Type B pancreatic cell (in vitro differentiated cells): Measurements from ENCODE around the gene MCM3AP. TPM values are rescaled to one million over a fixed set of nuclear protein-coding genes. Genes with fewer than 3 reads are reported as not detected.

ENCODE experiments used
- DNase-seq: peaks from one replicate; pipeline ENCODE4 v3.0.0; 2021; ENCODE audit warnings: mixed read lengths; ENCODE audit not compliant: unreplicated experiment; ENCODE audit errors: extremely low spot score
- H3K27ac Mint-ChIP-seq: 2 replicates; pipeline ENCODE4 v1.8.0; 2021; ENCODE audit warnings: mild to moderate bottlenecking, mixed read lengths
- H3K27me3 Mint-ChIP-seq: 2 replicates; pipeline ENCODE4 v1.8.0; 2021; ENCODE audit warnings: mixed read lengths
- H3K36me3 Mint-ChIP-seq: 2 replicates; pipeline ENCODE4 v1.8.0; 2021; ENCODE audit warnings: mixed read lengths
- H3K4me1 Mint-ChIP-seq: one replicate; pipeline ENCODE4 v1.8.0; 2021; ENCODE audit warnings: mixed read lengths; ENCODE audit not compliant: unreplicated experiment
- H3K4me3 Mint-ChIP-seq: 2 replicates; pipeline ENCODE4 v1.8.0; 2021; ENCODE audit warnings: mild to moderate bottlenecking, mixed read lengths
- H3K9me3 Mint-ChIP-seq: 2 replicates; pipeline ENCODE4 v1.8.0; 2021; ENCODE audit warnings: mixed read lengths
- total RNA-seq: library from RNA; stranded (reverse); gene quantifications from 2 replicates; pipeline ENCODE4 v1.2.1, GENCODE V29; 2021; ENCODE audit warnings: low replicate concordance
- TF ChIP-seq, protein P1 (sequence below): fragments of 200-600 bp; sonication (generic); conservative IDR thresholded peaks from 2 replicates; pipeline ENCODE4 v1.5.0; 2021; ENCODE audit warnings: antibody characterized with exemption, mild to moderate bottlenecking

The MCM3AP gene
- total RNA-seq, 1 donor from 2014 or later, result 120 TPM

DNA sequence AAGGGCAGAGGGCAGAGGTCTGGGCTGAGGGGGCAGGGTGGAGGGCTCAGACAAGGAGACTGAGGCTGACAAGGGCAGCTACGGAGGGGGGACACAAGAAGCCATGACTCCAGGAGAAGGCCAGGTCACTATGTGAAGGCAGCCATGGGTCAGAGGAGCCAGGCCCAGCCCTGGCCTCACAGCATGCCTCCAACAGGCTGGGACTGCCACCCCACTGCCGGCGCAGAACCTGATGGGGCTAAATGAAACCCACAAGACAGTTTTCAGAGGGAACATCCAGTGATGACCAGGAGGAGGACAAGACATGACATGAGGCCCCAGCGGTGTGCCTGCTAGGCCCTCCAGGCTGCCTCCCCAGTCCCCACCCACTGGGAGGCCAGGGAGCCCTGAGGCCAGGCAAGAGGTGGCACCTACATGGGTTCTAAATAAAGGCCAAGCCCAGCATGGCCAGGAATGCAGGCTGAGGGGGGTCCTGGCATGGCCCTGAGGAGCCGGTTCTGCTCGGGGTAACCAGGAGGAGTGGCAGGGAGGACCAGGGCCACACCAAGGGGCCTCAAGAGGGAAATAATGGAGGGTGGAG, 29.6 kb downstream of the MCM3AP start:
- TF ChIP-seq, protein P1, sequence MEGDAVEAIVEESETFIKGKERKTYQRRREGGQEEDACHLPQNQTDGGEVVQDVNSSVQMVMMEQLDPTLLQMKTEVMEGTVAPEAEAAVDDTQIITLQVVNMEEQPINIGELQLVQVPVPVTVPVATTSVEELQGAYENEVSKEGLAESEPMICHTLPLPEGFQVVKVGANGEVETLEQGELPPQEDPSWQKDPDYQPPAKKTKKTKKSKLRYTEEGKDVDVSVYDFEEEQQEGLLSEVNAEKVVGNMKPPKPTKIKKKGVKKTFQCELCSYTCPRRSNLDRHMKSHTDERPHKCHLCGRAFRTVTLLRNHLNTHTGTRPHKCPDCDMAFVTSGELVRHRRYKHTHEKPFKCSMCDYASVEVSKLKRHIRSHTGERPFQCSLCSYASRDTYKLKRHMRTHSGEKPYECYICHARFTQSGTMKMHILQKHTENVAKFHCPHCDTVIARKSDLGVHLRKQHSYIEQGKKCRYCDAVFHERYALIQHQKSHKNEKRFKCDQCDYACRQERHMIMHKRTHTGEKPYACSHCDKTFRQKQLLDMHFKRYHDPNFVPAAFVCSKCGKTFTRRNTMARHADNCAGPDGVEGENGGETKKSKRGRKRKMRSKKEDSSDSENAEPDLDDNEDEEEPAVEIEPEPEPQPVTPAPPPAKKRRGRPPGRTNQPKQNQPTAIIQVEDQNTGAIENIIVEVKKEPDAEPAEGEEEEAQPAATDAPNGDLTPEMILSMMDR, result no peak
- Mint-ChIP-seq H3K27me3 (no peaks in the 10 kb centered on the region), H3K9me3 (no peaks in the 10 kb centered on the region), H3K4me1 (no peaks in the 10 kb centered on the region), H3K4me3 (no peak overlapping the region), H3K27ac (no peak overlapping the region), H3K36me3 (peaks cover 27% of the 10 kb centered on the region)
- DNase-seq, result no peak

- Mint-ChIP-seq H3K36me3 (peaks cover 31% of the 10 kb centered on the region), H3K27ac (no peak overlapping the region), H3K9me3 (no peaks in the 10 kb centered on the region), H3K27me3 (no peaks in the 10 kb centered on the region), H3K4me3 (no peak overlapping the region), H3K4me1 (no peaks in the 10 kb centered on the region)
- TF ChIP-seq, protein P1, result no peak
- no peak for DNase-seq
These were observed 30.2 kb downstream of the MCM3AP start for GRCh38 chr21:46255166-46255565.

- H3K36me3 Mint-ChIP-seq, result peaks cover 36% of the 10 kb centered on the region
- no peaks in the 10 kb centered on the region for H3K4me1 Mint-ChIP-seq
- no peaks in the 10 kb centered on the region for H3K9me3 Mint-ChIP-seq
- H3K27me3 Mint-ChIP-seq, result no peaks in the 10 kb centered on the region
- no peak overlapping the region for H3K4me3 Mint-ChIP-seq
- DNase-seq, result no peak
- TF ChIP-seq, protein P1, result no peak
- H3K27ac Mint-ChIP-seq, result no peak overlapping the region
These were observed 31.0 kb downstream of the MCM3AP start for GRCh38 chr21:46254208-46254975.

- TF ChIP-seq, protein P1, result no peak
- Mint-ChIP-seq H3K9me3 (no peaks in the 10 kb centered on the region), H3K36me3 (peaks cover 33% of the 10 kb centered on the region), H3K4me3 (no peak overlapping the region), H3K4me1 (no peaks in the 10 kb centered on the region), H3K27ac (no peak overlapping the region), H3K27me3 (no peaks in the 10 kb centered on the region)
- DNase-seq, result no peak
These were observed 31.7 kb downstream of the MCM3AP start for GRCh38 chr21:46253610-46254124.

DNA sequence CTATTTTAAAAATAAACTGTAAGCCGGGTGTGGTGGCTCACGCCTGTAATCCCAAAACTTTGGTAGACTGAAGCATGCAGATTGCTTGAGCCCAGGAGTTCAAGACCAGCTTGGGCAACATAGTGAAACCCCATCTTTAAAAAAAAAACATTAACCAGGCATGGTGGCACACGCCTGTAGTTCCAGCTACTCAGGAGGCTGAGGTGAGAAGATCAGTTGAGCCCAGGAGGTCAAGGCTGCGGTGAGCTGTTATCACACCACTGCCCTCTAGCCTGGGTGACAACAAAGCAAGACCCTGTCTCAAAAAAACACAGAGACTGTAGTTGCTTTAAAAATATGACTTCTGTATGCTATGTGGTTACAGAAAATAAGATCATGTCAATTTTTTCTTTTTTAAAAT, 32.6 kb downstream of the MCM3AP start:
- Mint-ChIP-seq H3K27ac (no peak overlapping the region), H3K4me1 (no peaks in the 10 kb centered on the region), H3K36me3 (peaks cover 30% of the 10 kb centered on the region), H3K27me3 (no peaks in the 10 kb centered on the region), H3K4me3 (no peak overlapping the region), H3K9me3 (no peaks in the 10 kb centered on the region)
- DNase-seq, result no peak
- TF ChIP-seq, protein P1, result no peak
